GM18498 (cell line): ENCODE data around the gene CDK9.
A peak's percentile ranks its signal among the peaks of the same experiment; 100 is the strongest.
"Not testable (repeated sequence)": the region's sequence is repeated elsewhere in the genome, so short reads cannot be mapped to it uniquely, and the experiment has no call there.

ENCODE experiments used
- ATAC-seq: cut with Tn5 transposase; IDR thresholded peaks from one replicate; pipeline ENCODE4 v1.9.1; 2021; ENCODE audit warnings: mild to moderate bottlenecking, moderate library complexity; ENCODE audit not compliant: unreplicated experiment

The CDK9 gene

DNA sequence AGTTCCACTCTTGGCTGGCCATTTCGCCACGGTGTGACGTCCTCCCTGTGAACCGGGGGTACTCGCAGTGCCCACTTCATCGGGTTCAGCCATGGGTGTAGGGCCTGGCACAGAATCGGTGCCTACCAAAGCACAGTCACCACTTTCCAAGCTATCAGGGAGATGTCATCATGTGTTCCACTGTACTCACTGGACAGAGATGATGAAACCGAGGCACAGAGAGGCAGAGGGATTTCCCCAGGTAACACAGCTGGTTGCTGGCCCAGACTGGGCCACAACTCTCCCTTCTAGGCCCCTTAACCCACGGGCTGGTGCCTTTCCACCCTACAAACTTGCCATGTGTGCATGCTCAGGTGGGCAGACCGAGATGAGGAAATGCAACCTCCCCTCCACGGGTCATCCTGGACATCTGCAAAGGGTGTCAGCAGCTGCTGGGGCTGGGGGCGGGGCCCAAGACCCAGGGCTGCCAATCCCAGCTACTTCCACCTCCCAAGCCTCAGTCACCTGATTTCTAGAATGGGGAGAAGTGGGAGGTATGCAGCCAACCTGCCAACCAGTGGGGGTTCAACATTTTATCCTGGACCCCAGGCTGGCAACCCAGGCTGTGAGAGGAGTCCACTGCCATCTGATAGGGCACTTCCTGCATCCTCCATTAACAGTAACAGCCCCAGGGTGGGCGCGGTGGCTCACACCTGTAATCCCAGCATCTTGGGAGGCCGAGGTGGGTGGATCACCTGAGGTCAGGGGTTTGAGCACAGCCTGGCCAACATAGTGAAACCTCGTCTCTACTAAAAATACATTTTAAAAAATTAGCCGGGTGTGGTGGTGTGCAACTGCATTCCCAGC, 6.5 kb upstream of the CDK9 start:
- ATAC-seq = peak; percentile 42

GRCh38 chr9:127780126-127780885, 5.5 kb upstream of the CDK9 start:
- ATAC-seq = no peak

DNA sequence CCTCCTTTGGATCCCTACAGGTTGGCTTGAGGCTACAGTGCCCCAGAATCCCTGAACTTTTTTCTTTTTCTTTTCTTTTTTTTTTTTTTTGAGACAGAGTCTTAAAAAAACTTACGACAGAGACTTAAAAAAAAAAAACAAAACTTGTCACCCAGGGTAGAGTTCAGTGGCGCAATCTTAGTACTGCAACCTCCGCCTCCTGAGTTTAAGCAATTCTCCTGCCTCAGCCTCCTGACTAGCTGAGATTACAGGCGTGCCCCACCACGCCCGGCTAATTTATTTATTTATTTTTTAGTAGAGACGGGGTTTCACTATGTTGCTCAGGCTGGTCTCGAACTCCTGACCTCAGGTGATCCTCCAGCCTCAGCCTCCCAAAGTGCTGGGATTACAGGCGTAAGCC, 4.9 kb upstream of the CDK9 start:
- ATAC-seq = not testable (repeated sequence)

DNA sequence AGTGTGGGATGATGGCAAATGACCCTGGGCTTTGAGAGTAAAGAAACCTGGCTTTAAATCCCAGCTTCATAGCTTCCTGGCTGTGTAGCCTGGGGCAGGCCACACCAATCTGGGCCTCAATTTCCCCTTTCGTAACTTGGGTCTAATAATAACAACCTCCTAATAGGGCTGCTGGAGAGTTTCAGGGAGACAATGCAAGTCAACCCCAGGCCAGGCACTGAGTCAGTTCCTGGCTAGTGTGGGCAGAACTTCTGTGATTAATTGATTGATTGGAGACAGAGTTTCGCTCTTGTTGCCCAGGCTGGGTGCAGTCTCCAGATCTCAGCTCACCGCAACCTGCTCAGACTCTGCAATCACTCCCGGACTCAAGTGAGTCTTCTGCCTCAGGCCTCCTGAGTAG, 4.0 kb upstream of the CDK9 start:
- ATAC-seq = no peak

- no peak for ATAC-seq
Observed at GRCh38 chr9:127783111-127784008, 2.5 kb upstream of the CDK9 start.

DNA sequence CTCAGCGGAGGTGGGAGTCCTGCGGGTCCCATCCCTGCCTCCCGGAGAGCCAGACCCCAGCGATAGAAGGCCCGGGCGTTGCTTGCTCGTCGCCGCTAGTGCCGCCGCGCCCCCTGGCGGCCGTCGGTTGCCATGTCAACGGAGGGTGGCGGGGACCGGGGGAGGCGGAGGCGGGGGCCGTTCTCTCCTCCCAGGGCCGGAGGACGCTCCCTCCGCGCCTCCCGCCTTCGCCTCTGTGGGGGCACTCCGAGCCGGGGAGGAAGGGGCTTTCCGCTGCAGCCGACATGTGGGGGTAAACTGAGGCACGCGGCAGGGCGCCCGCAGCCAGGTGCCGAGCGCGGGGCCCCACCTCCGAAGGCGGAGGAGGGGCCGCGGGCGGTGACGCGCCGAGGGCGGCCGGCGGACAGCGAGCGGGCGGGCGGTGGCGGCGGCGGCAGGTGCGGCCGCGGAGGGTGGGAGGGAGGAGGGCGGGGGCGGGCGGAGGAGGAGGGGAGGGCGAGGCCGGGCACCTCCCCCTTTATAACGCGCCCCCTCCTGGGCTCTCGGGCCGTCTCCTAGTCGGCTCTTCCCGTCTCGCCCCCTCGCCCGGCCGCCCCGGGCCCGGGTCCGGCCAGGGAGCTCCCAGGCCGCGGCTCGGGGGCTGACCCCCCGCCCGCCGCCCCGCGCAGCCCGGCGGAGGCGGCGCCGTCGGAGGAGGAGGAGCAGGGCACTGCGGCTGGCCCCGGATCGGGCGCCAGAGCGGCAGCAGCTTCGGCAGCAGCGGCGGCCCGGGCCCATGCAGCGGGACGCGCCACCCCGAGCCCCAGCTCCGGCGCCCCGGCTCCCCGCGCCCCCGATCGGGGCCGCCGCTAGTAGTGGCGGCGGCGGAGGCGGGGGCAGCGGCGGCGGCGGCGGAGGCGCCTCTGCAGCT, 556 bp upstream of the CDK9 start:
- peak; percentile 56 for ATAC-seq

DNA sequence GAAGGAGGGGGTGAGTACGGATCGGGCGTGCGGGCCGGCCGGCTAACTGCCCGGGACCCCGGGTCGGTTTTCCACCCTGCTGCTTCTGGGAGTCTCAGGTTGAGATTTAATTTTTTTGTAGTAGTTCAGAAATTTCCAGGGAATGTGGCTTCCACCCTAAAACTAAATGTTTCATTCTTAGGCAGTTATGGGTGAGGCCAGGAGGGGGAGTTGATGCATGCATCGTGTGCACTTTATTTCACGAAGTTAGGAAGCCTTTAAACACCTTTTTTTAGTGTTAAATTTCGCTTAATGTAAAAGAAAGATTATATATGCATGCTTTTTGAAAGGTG, 905 bp downstream of the CDK9 start:
- no peak for ATAC-seq

GRCh38 chr9:127788337-127789011, 2.6 kb downstream of the CDK9 start:
- ATAC-seq = no peak

GRCh38 chr9:127789179-127789578, 3.3 kb downstream of the CDK9 start:
- no peak for ATAC-seq

GRCh38 chr9:127790094-127790855, 4.4 kb downstream of the CDK9 start:
- ATAC-seq = no peak

GRCh38 chr9:127791085-127791484, 5.3 kb downstream of the CDK9 start:
- no peak for ATAC-seq

- ATAC-seq = no peak
Observed at GRCh38 chr9:127792417-127793031, 6.7 kb downstream of the CDK9 start.

DNA sequence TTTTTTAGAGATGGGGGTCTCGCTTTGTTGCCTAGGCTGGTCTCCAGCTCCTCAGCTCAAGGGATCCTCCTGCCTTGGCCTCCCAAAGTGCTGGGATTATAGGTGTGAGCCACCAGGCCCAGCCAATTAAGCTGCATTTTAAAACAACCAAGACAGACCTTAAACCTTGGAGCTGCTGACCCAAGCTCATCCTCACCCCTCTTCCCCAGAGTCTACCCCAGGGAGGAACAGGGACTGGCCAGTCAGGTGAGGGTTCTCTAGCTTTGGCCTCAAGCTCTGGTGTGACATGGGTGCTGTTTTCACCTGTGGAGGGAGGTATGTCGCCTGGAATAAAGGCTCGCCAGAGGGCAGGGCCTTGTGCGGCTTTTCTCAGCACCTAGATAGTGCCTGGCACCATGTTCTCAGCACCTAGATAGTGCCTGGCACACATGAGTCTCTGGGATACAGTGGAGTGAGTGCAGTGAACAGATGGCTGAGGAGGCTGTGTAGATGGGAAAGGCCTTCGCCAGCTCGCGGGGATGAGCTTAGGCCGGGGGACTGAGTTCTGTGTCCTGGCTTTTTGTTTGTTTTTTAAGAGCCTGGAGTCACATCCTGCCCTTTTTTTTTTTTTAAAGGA, 7.4 kb downstream of the CDK9 start:
- no peak for ATAC-seq

DNA sequence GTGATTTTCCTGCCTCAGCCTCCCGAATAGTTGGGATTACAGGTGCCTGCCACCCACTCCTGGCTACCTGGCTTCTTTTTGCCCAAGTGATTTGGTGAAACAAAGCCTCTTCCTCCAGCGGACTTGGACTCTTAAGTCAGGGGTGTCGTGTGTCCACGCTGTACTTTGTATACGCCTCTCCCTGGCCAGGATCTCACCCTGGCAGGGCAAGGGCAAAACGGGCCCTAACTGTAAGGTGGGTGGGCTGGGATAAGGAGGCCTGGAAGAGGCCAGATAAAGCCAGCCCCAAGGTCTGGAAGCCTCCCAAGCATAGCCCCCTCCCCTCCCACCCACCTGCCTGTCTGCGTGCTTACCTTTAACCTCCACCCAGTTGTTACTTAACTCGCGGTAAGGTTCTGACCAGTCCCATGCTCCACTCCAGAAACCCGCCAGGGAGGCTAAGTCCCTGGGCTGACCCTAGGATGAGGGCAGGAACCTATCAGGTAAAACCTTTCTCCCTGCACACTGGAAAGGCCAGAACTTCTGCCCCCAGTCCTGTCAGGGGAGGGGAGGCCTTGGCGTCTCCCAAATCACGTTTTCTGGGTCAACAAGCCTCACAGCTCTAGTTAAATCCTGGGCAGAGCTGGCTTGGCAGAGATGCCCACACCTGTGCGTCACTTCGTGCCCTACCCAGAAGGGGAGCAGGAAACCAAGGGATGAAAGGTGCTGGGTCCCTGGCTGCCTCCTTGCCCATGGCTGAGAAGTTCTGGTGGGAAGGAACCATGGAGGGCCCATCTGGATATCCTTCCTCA, 8.4 kb downstream of the CDK9 start:
- ATAC-seq = no peak

DNA sequence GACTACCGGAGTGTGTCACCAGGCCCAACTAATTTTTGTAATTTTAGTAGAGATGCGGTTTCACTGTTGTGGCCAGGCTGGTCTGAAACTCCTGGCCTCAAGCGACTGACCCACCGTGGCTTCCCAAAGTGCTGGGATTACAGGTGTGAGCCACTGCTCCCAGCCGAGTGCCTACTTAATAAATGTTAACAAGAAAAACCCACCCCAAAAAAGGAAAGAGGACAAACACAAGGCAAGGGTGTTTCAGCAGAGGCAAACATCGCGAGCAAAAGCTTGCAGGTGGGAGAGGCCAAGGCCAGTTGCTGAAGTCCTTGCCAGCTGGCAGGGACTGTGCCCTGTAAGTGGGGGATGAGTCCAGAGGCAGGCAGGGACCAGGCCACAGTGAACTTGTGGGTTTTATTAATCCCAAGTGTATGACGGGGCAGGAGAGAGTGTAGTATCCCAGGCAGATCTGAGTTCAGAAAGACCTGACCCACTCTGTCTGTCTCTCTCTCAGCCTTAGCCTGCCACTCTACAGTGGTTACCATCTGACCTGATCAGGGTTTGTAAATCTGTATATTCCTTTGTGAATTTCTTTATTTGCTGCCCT, 10.5 kb downstream of the CDK9 start:
- ATAC-seq = no peak

DNA sequence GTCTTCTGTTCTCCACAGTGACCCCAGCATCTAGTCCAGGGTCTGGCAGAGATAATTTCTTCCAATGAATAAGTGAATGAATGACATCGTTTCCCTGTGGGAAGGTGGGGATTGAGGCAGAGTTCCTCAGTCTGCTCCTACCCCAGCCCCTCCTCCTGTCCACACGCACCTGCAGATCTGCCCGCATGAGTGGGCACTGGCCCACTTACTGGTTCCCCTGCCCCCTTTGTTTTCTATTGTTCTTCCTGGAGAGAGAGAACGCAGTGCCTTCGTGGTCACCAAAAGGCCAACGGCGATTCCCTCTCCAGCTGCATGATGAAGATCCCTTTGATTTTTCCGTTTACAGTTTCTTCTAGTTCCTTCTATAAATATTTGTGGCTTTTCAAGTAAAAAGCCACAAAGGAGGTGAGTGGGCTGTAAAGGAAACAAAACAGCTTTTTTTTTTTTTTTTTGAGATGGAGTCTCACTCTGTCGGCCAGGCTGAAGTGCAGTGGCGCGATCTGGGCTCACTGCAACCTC, 11.1 kb downstream of the CDK9 start:
- ATAC-seq = no peak
